K562 (cell line): ENCODE results near the gene RGS9. TPM values are rescaled to one million over a fixed set of nuclear protein-coding genes. Genes with fewer than 3 reads are reported as not detected.
A peak's percentile ranks its signal among the peaks of the same experiment; 100 is the strongest.

ENCODE experiments used
- CBFA2T2 ChIP-seq: fragments of 450-650 bp; conservative IDR thresholded peaks from 2 replicates; pipeline ENCODE4 v1.6.1; 2017; ENCODE audit warnings: mild to moderate bottlenecking
- CTCFL ChIP-seq: IDR thresholded peaks from 2 replicates; pipeline ENCODE4 v1.6.1; 2011; ENCODE audit warnings: borderline replicate concordance, low read depth, mild to moderate bottlenecking, moderate library complexity, low read length; ENCODE audit not compliant: insufficient read depth, poor library complexity, severe bottlenecking
- E2F8 ChIP-seq: fragments of 450-650 bp; IDR thresholded peaks from 2 replicates; pipeline ENCODE4 v1.7.1; 2018; ENCODE audit warnings: mild to moderate bottlenecking, low read depth; ENCODE audit not compliant: partially characterized antibody
- GABPB1 ChIP-seq: sonication (generic); formaldehyde crosslinking; IDR thresholded peaks from 2 replicates; pipeline ENCODE4 v1.8.0; 2022; ENCODE audit warnings: mild to moderate bottlenecking, missing genetic modification reagents
- HDAC6 ChIP-seq: IDR thresholded peaks from 2 replicates; pipeline ENCODE4 v1.6.1; 2012; ENCODE audit warnings: low read depth, mild to moderate bottlenecking, control low read depth, inconsistent platforms, low read length, moderate library complexity
- NR0B1 ChIP-seq: fragments of 450-650 bp; IDR thresholded peaks from one replicate; pipeline ENCODE4 v1.6.1; 2018; ENCODE audit warnings: mild to moderate bottlenecking, moderate library complexity; ENCODE audit not compliant: partially characterized antibody
- NRF1 ChIP-seq, 2 experiments: fragments of 450-650 bp; IDR thresholded peaks in 1 of 2; conservative IDR thresholded peaks in 1 of 2; 2 replicates each; pipeline ENCODE4 v1.6.1; 2014; ENCODE audit warnings: mild to moderate bottlenecking in 2 of 2
- SIX5 ChIP-seq, 2 experiments: IDR thresholded peaks; 2 replicates each; pipeline ENCODE4 v1.6.1; 2011; ENCODE audit warnings: low read length in 2 of 2, borderline replicate concordance in 1 of 2, low read depth in 1 of 2, mild to moderate bottlenecking in 1 of 2, moderate library complexity in 1 of 2; ENCODE audit not compliant: insufficient read depth in 1 of 2
- SLC30A9 ChIP-seq: fragments of 250-450 bp; sonication (Bioruptor Pico); IDR thresholded peaks from 2 replicates; pipeline ENCODE4 v1.8.0; 2022; ENCODE audit warnings: mild to moderate bottlenecking, moderate library complexity
- SMARCA4 ChIP-seq: fragments of 450-650 bp; IDR thresholded peaks from 2 replicates; pipeline ENCODE4 v1.6.1; 2016
- TEAD1 ChIP-seq, 2 experiments: fragments of 450-650 bp in 1 of 2; sonication (generic) in 1 of 2; formaldehyde crosslinking; IDR thresholded peaks; 2 replicates each; pipeline versions ENCODE4 v1.4.0 to v1.8.0; 2020 to 2022; ENCODE audit warnings: mild to moderate bottlenecking in 2 of 2, missing genetic modification reagents in 1 of 2
- ZNF699 ChIP-seq: fragments of 250-450 bp; sonication (Bioruptor Pico); IDR thresholded peaks from 2 replicates; pipeline ENCODE4 v1.8.0; 2021; ENCODE audit warnings: mild to moderate bottlenecking, moderate library complexity; ENCODE audit not compliant: insufficient replicate concordance
- ZNF717 ChIP-seq: fragments of 250-450 bp; sonication (Bioruptor Pico); IDR thresholded peaks from 2 replicates; pipeline ENCODE4 v1.5.0; 2021
- polyA plus RNA-seq, 8 experiments: library from polyadenylated mRNA; depleted of rRNA in 4 of 8; stranded (reverse) in 5 of 8; unstranded in 3 of 8; fragments of >200 nt; fragmentation: Nextera tagmentation in 2 of 8; fragmentation: Illumina TruSeq in 1 of 8; extraction: Ambion mirVana in 2 of 8; extraction: Trizol in 1 of 8; gene quantifications; 2 replicates each; pipeline versions ENCODE4 v1.2.1 to v1.2.3, GENCODE V29; 2011 to 2014; ENCODE audit warnings: inconsistent platforms in 1 of 8, missing spikeins in 1 of 8
- total RNA-seq, 7 experiments: library from RNA; depleted of rRNA in 6 of 7; stranded (reverse); fragments of >200 nt in 6 of 7; fragmentation: Illumina TruSeq in 2 of 7; extraction: Trizol in 2 of 7; gene quantifications; 2 replicates each; pipeline versions ENCODE4 v1.2.1 to v1.2.3, GENCODE V29; 2011 to 2021; ENCODE audit warnings: low replicate concordance in 1 of 7
- TF ChIP-seq, protein P1 (sequence below): sonication (generic); formaldehyde crosslinking; IDR thresholded peaks from 2 replicates; pipeline ENCODE4 v1.8.0; 2022; ENCODE audit warnings: missing genetic modification reagents, mild to moderate bottlenecking, moderate library complexity, borderline replicate concordance
- TF ChIP-seq, protein P2 (sequence below): sonication (generic); formaldehyde crosslinking; IDR thresholded peaks from 2 replicates; pipeline ENCODE4 v1.8.1; 2023; ENCODE audit warnings: mild to moderate bottlenecking, missing genetic modification reagents

Gene RGS9
- total and polyA plus RNA-seq, 9 of the 15 experiments (the other 6 are each of a cell fraction or from before 2014, with no cell fraction given): 0.18 to 1.4 (median 0.55) TPM

DNA sequence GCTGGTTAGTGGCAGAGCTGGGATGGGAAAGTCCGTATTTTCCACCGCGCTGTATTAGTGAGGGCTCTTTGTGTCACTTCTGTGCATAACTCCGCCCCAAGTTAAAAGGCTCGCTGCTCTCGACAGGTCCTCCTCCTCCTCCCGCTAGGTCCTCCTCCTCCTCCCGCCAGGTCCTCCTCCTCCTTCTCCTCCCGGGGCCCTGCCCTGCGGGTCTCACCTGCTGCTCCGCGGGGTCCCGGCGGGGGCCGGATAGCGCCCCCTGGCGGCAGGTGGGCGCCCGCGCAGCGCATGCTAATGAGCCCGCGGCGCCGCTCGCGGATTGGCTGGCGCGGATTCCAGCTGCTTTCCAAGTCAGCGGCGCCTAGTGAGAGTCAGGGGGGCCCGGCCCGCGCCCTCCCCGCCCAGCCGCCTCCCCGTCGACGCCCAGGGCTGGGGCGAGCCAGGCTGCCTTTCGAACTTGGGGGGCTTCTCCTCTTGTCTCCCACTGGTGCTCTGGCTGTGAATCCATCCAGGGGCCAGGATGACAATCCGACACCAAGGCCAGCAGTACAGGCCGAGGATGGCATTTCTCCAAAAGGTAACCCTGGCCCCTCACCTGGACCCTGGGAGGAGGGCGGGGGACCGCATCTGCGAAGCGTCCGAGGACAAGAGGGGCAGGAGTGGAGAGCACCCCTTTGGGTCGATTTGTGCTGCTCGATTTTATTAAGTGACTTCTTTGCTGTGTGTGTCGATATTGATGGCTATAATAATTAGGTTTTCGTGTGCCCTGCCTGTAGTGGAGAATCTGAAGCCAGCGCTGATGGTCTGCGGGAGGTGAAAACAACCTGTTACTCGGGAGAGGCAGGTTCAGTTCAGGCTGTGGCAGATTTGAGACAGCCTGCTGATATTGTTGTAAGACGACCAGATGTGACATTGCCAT, at the start of gene RGS9 (continued):
- no peak for TF ChIP-seq E2F8
- no peak for TF ChIP-seq CBFA2T2
- peak; percentile 91 for TF ChIP-seq CTCFL
- TF ChIP-seq SMARCA4: peak; percentile 67; the same call in 1 of the 2 replicates
- peak; percentile 67 to 73 for TF ChIP-seq NRF1 (conservative IDR thresholded peaks at IDR 0.05 in 1 of 2, IDR thresholded peaks at IDR 0.05 in 1 of 2)
- TF ChIP-seq NR0B1: no peak
- TF ChIP-seq, protein P1, sequence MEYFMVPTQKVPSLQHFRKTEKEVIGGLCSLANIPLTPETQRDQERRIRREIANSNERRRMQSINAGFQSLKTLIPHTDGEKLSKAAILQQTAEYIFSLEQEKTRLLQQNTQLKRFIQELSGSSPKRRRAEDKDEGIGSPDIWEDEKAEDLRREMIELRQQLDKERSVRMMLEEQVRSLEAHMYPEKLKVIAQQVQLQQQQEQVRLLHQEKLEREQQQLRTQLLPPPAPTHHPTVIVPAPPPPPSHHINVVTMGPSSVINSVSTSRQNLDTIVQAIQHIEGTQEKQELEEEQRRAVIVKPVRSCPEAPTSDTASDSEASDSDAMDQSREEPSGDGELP (CRISPR knock-in tag): peak; percentile 93
- TF ChIP-seq TEAD1 (CRISPR knock-in tag; IDR thresholded peaks at IDR 0.05): peak in 1 of 2 experiments; percentile 57; a peak in 2 of 4 replicates
- TF ChIP-seq, protein P2, sequence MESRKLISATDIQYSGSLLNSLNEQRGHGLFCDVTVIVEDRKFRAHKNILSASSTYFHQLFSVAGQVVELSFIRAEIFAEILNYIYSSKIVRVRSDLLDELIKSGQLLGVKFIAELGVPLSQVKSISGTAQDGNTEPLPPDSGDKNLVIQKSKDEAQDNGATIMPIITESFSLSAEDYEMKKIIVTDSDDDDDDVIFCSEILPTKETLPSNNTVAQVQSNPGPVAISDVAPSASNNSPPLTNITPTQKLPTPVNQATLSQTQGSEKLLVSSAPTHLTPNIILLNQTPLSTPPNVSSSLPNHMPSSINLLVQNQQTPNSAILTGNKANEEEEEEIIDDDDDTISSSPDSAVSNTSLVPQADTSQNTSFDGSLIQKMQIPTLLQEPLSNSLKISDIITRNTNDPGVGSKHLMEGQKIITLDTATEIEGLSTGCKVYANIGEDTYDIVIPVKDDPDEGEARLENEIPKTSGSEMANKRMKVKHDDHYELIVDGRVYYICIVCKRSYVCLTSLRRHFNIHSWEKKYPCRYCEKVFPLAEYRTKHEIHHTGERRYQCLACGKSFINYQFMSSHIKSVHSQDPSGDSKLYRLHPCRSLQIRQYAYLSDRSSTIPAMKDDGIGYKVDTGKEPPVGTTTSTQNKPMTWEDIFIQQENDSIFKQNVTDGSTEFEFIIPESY: no peak
- peak; percentile 60; the same call in 1 of the 2 replicates for TF ChIP-seq GABPB1
- TF ChIP-seq SLC30A9 (CRISPR knock-in tag): no peak
- no peak for TF ChIP-seq HDAC6
- TF ChIP-seq SIX5 (IDR thresholded peaks at IDR 0.05; ENCODE audit: borderline replicate concordance in 1 of 2, insufficient read depth in 1 of 2, low read depth in 1 of 2, low read length in 2 of 2): no peak
- no peak for TF ChIP-seq ZNF717 (CRISPR knock-in tag)
- no peak for TF ChIP-seq ZNF699 (CRISPR knock-in tag)
